GM21528 (cell line): ENCODE results near the gene MCF2L.

Experiments used
- ATAC-seq: cut with Tn5 transposase; IDR thresholded peaks from one replicate; pipeline ENCODE4 v1.9.1; 2021; ENCODE audit warnings: mild to moderate bottlenecking, moderate library complexity; ENCODE audit not compliant: unreplicated experiment, low FRiP score

The MCF2L gene

DNA sequence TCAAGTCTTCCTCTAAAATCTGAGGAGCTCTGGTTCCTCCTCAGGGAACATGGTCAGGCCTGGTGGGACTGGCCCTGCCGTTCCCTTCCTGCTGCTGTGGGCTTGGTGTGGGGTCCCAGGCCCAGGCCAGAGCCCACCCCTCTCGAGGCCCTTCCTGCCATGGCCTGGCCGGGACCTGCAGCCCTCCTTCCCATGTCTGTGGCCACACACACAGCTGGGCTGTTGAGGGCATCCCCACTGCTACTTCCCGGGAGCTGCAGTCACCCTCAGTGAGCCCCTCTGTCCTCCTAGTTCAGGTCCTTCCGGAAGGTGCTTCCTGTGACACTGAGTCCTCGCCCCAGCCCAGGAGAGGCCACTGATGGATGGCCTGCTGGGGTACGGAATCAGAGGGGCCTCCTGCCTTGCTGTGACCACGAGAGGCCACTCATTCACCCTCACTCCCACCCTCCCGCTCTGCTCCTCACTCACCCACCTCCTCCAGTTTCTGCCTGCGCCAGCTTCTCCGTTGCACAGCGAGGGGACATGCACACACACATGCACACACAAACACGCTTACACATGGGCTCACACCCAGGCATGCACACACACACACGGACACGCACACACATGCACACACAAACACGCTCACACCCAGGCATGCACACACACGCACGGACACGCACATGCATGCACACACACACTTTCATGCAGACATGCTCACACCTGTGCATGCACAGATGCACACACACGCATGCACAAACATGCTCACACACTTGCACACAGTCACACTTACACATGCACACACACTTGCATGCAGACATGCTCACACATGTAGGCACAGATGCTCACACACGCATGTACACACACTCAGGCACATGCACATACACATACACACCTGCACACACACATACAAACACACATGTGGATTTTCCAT, 7.3 kb upstream of the MCF2L start:
- ATAC-seq: no peak

DNA sequence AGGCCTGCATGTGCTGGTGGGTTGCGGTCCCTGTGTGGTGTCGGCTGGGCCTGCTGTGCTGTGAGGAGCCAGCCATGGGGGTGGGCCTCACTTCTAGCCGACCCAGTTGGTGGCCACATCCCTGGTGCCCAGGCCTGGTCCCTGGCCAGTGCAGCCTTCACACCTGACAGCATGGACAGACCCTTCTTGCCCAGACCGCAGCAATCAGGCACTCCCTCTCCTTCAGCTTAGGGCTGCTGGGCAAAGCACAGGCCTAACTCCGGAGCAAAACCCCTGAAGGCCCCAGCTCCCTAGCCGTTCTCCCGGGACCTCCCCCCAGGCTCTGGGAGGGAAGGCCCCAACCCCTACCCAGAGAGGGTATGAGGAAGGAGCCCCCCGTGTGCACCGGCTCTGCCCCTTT, 6.6 kb upstream of the MCF2L start:
- no peak for ATAC-seq

- no peak for ATAC-seq
These were observed 5.9 kb upstream of the MCF2L start for GRCh38 chr13:112962911-112963625.

DNA sequence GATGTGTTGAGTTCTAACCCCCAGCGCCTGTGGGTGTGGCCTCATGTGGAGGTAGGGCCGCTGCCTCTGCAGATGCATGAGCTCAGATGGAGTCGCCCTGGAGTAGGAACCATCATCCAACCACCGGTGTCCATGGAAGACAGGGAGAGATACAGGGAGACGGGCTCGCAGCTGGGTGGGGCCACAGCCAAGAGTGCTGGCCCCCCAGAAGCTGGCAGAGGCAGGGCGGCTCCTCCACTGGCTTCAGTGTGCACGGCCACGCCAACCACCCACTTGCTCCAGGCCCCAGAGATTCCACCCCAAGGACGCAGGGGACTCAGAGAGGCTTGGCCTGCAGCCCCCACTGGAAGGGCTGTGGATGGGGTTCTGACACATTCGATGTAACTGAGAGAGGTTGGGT, 5.4 kb upstream of the MCF2L start:
- no peak for ATAC-seq

DNA sequence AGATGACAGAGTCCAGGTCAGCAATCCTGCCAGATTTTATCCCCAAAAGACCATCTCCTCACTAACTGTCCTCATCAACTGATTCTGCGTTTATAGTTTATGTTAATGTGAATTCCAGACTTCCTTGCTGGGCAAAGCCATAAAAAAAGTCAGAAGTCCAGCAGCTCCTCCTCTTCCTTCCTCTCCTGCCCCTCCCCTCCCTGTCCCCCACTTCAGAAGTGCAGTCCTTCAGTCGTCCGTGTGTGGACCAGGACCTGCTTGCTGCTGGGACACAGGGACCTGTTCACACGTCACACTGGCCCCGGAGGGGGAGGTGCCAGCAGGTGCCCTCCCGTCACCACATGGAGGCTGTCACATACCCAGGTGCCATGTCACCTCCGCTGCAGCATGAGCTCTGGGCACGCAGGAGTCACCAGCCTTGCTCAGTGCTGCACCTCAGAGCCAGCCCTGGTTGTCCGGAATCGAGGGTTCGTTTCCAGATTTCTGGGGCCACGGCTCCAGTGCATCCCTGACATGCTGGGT, 4.0 kb upstream of the MCF2L start:
- no peak for ATAC-seq

DNA sequence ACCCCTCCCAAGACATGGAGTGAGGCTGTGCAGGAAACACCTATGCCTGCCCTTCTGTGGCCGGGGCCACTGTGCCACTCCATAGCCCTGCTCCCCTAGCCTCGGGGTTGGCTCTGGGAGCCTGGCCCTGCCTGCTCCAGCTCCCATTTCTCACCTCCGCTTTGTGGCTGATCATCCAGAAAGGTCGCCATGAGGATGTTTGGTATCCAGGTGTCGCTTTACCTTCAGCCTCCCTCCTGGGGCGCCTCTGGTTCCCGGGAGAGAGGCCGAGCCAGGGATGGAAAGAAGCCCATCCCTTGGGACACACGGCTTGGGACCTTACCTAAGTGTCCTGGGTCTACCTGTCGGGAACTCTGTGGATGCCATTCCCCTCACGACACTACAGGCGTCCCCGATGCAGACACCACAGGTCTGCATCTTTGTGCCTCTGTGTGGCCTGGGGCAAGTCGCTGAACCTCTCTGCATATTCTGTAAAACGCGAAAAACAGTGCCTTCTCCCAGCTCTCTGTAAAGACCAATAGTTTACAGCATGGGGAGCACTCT, 3.4 kb upstream of the MCF2L start:
- no peak for ATAC-seq

GRCh38 chr13:112966776-112967175, 2.2 kb upstream of the MCF2L start:
- no peak for ATAC-seq

DNA sequence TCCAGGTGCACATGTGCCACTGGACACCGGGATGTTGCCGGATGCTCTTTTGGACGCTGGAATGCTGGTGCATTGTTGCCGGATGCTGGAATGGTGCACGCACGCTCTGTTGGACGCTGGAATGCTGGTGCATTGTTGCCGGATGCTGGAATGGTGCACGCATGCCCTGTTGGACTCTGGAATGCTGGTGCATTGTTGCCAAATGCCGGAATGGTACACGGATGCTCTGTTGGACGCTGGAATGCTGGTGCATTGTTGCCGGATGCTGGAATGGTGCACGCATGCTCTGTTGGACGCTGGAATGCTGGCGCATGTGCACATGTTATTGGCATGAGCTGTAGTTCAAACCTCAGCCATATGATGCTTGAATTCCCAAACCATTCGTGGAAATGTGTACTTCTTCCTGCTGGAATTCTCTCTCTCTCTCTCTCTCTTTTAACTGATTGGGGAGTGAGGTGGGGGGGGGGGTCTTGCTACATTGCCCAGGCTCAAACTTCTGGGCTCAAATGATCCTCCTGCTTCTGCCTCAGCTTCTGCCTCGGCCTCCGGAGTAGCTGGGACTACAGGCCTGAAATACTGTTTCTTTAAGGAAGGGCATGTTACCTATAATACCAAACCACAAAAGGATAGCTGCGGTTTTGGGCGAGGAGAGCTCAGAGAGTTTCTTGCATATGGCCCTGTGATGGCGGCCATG, 1.2 kb upstream of the MCF2L start:
- ATAC-seq: no peak

DNA sequence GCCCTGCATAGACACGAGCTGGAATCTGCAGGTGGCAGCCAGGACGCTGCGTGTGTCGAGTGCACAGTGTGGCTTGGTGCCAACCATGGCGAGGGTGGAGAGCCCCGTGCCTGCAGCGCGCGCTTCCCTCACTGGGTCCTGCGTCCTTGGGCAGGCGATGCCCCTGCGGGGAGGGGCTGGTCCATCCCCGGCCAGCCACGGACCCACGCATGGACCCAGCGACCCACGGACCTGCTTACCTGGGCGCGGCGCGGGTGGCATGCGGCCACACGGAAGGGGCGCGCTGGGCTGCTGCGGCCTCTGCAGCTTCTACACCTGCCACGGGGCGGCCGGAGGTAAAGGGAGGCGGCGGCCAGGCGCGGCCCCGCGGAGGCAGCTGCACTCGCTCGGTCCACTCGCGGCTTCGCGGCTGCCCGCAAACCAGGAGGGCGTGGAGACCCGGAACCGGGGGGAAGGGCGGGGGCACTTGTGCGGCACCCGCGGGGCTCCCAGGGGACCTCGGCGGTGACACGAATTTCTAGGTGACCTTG, 569 bp upstream of the MCF2L start:
- no peak for ATAC-seq

DNA sequence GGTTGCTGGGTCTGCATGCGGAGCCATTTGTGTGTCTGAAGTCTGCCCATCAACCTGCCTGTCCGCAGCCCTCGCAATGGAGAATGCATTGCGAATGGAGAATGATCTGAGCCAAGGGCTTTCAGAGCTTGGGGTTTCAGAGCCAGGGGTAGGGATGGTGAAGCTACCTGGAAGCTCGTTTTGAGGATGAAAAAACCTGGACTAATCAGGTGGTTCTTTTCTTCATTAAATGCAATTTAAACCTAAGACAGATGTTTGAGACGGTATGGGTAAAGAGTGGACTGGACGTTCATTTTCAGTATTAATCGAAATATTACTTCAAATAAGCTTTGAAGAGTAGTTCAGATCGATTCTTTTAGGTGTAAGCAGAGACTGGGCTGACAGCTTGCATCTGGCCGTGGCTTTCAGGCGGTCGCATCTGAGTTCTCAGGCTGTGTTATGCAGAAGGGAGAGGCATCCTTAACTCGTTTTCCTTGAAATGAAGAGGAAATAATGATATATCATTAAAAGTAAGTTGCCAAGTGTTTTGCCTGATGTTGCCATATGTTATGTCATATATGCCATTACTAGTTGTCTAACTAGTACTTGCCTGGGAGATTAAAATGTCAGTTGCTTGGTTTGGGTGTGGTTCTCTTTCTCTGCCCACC, 801 bp downstream of the MCF2L start:
- ATAC-seq: no peak

DNA sequence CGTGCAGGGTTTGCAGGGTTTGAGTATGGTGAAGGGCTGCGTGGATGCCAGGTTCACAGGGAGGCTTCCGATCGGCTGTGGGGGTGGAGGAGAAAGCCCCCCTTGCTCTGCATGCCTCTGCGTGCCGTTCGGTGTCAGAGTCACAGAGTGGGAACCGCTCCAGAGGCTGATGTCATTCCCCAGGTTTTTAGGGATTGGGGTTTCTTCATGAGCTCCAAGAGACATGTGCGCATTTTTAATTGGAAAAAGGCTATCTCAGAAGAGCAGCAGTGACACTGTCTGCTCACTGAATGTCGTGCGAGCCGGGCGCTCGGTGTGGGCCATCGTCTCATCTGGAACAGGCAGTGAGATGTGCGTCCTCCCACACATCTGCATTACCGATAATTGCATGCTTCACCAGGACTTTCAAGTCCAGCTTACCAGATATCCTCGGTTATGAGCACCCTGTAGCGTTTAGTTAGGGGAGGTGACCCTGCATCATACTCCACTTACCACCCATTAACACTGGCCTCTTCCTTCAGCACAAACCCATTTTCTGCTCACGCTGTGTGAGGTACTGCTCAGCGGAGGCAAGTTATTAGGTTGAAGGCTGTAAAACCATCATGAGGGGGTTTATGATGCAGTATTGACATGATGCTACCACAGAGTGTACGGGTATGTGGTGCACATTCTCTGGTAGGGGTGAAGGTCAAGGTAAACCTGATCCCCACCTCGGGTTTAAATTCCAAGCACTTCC, 1.7 kb downstream of the MCF2L start:
- no peak for ATAC-seq

- ATAC-seq: no peak
These were observed 2.3 kb downstream of the MCF2L start for GRCh38 chr13:112971288-112971643.

- no peak for ATAC-seq
These were observed 3.2 kb downstream of the MCF2L start for GRCh38 chr13:112972258-112972657.

- ATAC-seq: no peak
These were observed 4.0 kb downstream of the MCF2L start for GRCh38 chr13:112972867-112973576.

- no peak for ATAC-seq
These were observed 4.5 kb downstream of the MCF2L start for GRCh38 chr13:112973577-112973951.

DNA sequence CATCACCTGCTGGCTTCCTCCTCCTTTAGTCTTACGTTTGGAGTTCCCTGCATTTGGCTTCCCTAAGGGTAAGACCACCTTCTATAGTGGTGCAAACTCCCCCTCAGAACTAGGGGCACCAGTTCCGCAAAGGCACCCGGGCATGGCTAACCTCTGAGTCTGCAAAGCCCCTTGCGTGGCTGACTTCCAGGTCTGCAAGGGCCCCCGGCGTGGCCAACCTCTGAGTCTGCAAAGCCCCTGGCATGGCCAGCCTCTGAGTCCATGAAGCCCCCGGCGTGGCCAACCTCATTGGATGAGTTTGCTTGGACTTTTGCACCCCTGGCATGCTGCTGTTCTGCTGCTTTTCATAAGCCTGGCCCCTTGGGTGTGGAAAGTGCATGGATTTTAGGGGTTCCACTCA, 5.1 kb downstream of the MCF2L start:
- ATAC-seq: no peak

- ATAC-seq: no peak
These were observed 5.7 kb downstream of the MCF2L start for GRCh38 chr13:112974671-112975070.

GRCh38 chr13:112975401-112975939, 6.5 kb downstream of the MCF2L start:
- no peak for ATAC-seq

DNA sequence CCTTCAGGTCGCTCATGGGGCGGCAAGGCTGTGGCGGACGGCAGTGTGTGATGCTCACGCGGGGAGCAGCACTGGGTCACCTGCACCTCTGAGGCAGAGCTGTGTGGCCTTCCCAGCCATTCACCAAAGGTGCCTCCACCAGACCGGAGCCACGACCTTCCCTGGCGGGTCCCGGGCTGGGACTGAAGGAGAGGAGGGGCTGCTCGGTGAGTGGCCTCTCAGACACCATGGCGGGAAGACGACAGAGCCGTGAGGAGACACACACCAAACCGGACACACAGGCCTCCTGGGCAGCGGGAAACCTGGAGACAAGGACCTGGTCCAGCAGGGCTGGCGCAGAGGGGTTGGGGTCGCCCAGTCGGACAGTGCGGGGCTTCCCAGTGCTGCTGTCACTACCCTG, 7.5 kb downstream of the MCF2L start:
- ATAC-seq: no peak
